Naive thymus-derived CD4-positive, alpha-beta T cell (primary cell): ENCODE results near the gene DUSP23. TPM values are rescaled to one million over a fixed set of nuclear protein-coding genes. Genes with fewer than 3 reads are reported as not detected.
A peak's percentile ranks its signal among the peaks of the same experiment; 100 is the strongest.

ENCODE experiments used
- ATAC-seq: fragments of 150-1000 bp; cut with Tn5 transposase; 2 replicates; pipeline ENCODE4 v1.10.0; 2021; ENCODE audit warnings: mild to moderate bottlenecking, moderate library complexity
- CTCF ChIA-PET: fragments of 350-600 bp; sonication (Branson Sonifier 250); formaldehyde crosslinking; loops from one replicate; lab custom pipeline; 2021; ENCODE audit warnings: antibody characterized with exemption; lab: Charles Lee
- POLR2A ChIA-PET: fragments of 350-600 bp; sonication (Branson Sonifier 250); formaldehyde crosslinking; loops from one replicate; lab custom pipeline; 2021; ENCODE audit warnings: antibody characterized with exemption, inconsistent platforms; lab: Charles Lee
- DNase-seq, 9 donors: peaks; one replicate each; pipeline versions ENCODE4 v3.0.0 to v3.0.0-alpha.2; 2020 to 2022; ENCODE audit warnings: mixed read lengths in 1 of 9
- H3K27ac ChIP-seq: one replicate; pipeline ENCODE4 v1.7.0; 2013; ENCODE audit warnings: mild to moderate bottlenecking, low read depth, low read length, moderate library complexity
- H3K27me3 ChIP-seq, 2 donors: one replicate each; pipeline ENCODE4 v1.7.0; 2013; ENCODE audit warnings: low read length in 2 of 2, mild to moderate bottlenecking in 2 of 2, moderate library complexity in 2 of 2; ENCODE audit not compliant: control insufficient read depth in 2 of 2, insufficient read depth in 2 of 2
- H3K36me3 ChIP-seq, 3 experiments: 1 replicate in 2 of 3; 2 replicates in 1 of 3; pipeline ENCODE4 v1.7.0; 2013; ENCODE audit warnings: low read length in 3 of 3, mild to moderate bottlenecking in 3 of 3, moderate library complexity in 1 of 3; ENCODE audit not compliant: insufficient read depth in 3 of 3, control insufficient read depth in 2 of 3
- H3K4me1 ChIP-seq, 2 donors: one replicate each; pipeline ENCODE4 v1.7.0; 2013; ENCODE audit warnings: low read length in 2 of 2, mild to moderate bottlenecking in 2 of 2, moderate library complexity in 1 of 2; ENCODE audit not compliant: control insufficient read depth in 2 of 2, insufficient read depth in 2 of 2
- H3K4me3 ChIP-seq: 2 replicates; pipeline ENCODE4 v1.7.0; 2013; ENCODE audit warnings: mild to moderate bottlenecking, low read length
- H3K9me3 ChIP-seq, 3 experiments: 1 replicate in 2 of 3; 2 replicates in 1 of 3; pipeline ENCODE4 v1.7.0; 2013; ENCODE audit warnings: low read length in 3 of 3; ENCODE audit not compliant: control insufficient read depth in 2 of 3
- H3K27ac Mint-ChIP-seq, 9 donors: one replicate each; pipeline ENCODE4 v1.8.0; 2020 to 2022; ENCODE audit warnings: mixed read lengths in 9 of 9, mild to moderate bottlenecking in 8 of 9, moderate library complexity in 5 of 9, inconsistent platforms in 2 of 9
- H3K27me3 Mint-ChIP-seq, 5 donors: one replicate each; pipeline ENCODE4 v1.8.0; 2021 to 2022; ENCODE audit warnings: mixed read lengths in 5 of 5, mild to moderate bottlenecking in 1 of 5
- H3K36me3 Mint-ChIP-seq, 5 donors: one replicate each; pipeline ENCODE4 v1.8.0; 2020 to 2022; ENCODE audit warnings: mixed read lengths in 5 of 5, mild to moderate bottlenecking in 3 of 5, inconsistent platforms in 1 of 5
- H3K4me1 Mint-ChIP-seq, 7 donors: one replicate each; pipeline ENCODE4 v1.8.0; 2020 to 2022; ENCODE audit warnings: mixed read lengths in 7 of 7, mild to moderate bottlenecking in 3 of 7, inconsistent platforms in 1 of 7
- H3K4me3 Mint-ChIP-seq, 10 donors: one replicate each; pipeline ENCODE4 v1.8.0; 2020 to 2022; ENCODE audit warnings: mild to moderate bottlenecking in 10 of 10, mixed read lengths in 10 of 10, moderate library complexity in 6 of 10, inconsistent platforms in 2 of 10
- H3K9me3 Mint-ChIP-seq, 11 donors: one replicate each; pipeline ENCODE4 v1.8.0; 2020 to 2022; ENCODE audit warnings: mixed read lengths in 11 of 11, mild to moderate bottlenecking in 4 of 11, inconsistent platforms in 1 of 11, moderate library complexity in 1 of 11
- intact Hi-C, 2 donors: fragments of 100-400 bp; cut with micrococcal nuclease; formaldehyde crosslinking; loops; one replicate each; pipeline ENCODE4 v1.15.1; 2023
- polyA plus RNA-seq, 2 donors: library from polyadenylated mRNA; unstranded; fragments of 300-500 nt; fragmentation: Illumina TruSeq; gene quantifications; one replicate each; pipeline ENCODE4 v1.2.3, GENCODE V29; 2021
- total RNA-seq, 6 experiments: library from RNA in 5 of 6; stranded (reverse) in 5 of 6; gene quantifications; 1 replicate in 5 of 6; 2 replicates in 1 of 6; pipeline ENCODE4 v1.2.3 and lab custom pipeline; 2021 to 2026

The DUSP23 gene
- total and polyA plus RNA-seq, 7 experiments from 2014 or later = 7.4 to 38.0 (median 13.9) TPM

DNA sequence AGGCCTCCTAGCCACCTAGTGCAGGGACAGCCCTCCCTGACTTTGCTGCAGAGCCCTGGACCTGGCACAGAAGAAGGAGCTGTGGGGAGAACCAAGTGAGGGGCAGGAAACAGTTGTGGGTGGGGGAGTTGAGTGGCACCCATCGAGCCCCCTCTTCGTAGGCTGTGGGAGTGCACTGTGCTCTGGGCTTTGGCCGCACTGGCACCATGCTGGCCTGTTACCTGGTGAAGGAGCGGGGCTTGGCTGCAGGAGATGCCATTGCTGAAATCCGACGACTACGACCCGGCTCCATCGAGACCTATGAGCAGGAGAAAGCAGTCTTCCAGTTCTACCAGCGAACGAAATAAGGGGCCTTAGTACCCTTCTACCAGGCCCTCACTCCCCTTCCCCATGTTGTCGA is 1.2 kb downstream of the DUSP23 start:
- Histone ChIP-seq H3K4me1 (peaks cover 6% of the 10 kb centered on the region in 2 donors), H3K27ac (no peak overlapping the region), H3K4me3 (no peak overlapping the region), H3K9me3 (no peaks in the 10 kb centered on the region), H3K36me3 (no peaks in the 10 kb centered on the region), H3K27me3 (no peaks in the 10 kb centered on the region)
- H3K27ac Mint-ChIP-seq = peak overlapping the region in 5 of 9 donors; percentile 76 to 93 (median 85)
- intact Hi-C loops = loop anchor here (2.0 to 5.0 kb wide), 5 partner anchors 17 to 481 kb away; partner anchors contain the start of genes DCAF8 (in 2 of the 2), IGSF8 (in 1 of the 2) and SLAMF8 (in 1 of the 2)
- peaks cover 0 to 8% (median 0%) of the 10 kb centered on the region in 5 donors for H3K27me3 Mint-ChIP-seq
- DNase-seq = peak in 1 of 9 donors; percentile 1
- H3K36me3 Mint-ChIP-seq = no peaks in the 10 kb centered on the region
- ATAC-seq = no peak
- ChIA-PET CTCF (interaction anchor here (0.7 to 1.7 kb wide), 3 partner anchors 17 to 141 kb away, joined by 3 to 5 read pairs (median 4); no protein-coding TSS in a partner anchor), POLR2A (no interaction called here)
- H3K4me3 Mint-ChIP-seq = peak overlapping the region in 9 of 10 donors; percentile 78 to 93 (median 85)
- H3K4me1 Mint-ChIP-seq = peaks cover 9 to 33% (median 28%) of the 10 kb centered on the region in 7 donors
- H3K9me3 Mint-ChIP-seq = no peaks in the 10 kb centered on the region

GRCh38 chr1:159783724-159784123 is 3.0 kb downstream of the DUSP23 start:
- Histone ChIP-seq H3K36me3 (no peaks in the 10 kb centered on the region), H3K9me3 (no peaks in the 10 kb centered on the region), H3K4me1 (peaks cover 6% of the 10 kb centered on the region in 2 donors), H3K4me3 (no peak overlapping the region), H3K27ac (no peak overlapping the region), H3K27me3 (no peaks in the 10 kb centered on the region)
- Mint-ChIP-seq H3K27ac (peak overlapping the region in 3 of 9 donors; percentile 12 to 22 (median 20)), H3K27me3 (peaks cover 0 to 2% (median 0%) of the 10 kb centered on the region in 5 donors), H3K9me3 (no peaks in the 10 kb centered on the region), H3K4me1 (peaks cover 9 to 28% (median 25%) of the 10 kb centered on the region in 7 donors), H3K4me3 (no peak overlapping the region), H3K36me3 (no peaks in the 10 kb centered on the region)
- ChIA-PET POLR2A (no interaction called here), CTCF (interaction anchor here (1.1 kb wide), 1 partner anchor 108 kb away, joined by 3 read pairs; no protein-coding TSS in a partner anchor)
- DNase-seq (no peak), ATAC-seq (no peak)
- intact Hi-C loops = loop anchor here (5.0 kb wide), 2 partner anchors 44 to 479 kb away; partner anchors contain the start of genes DCAF8 (in 1 of the 2) and SLAMF8 (in 1 of the 2)

- Mint-ChIP-seq H3K4me3 (no peak overlapping the region), H3K9me3 (no peaks in the 10 kb centered on the region), H3K27me3 (peaks cover 0 to 9% (median 6%) of the 10 kb centered on the region in 5 donors), H3K27ac (no peak overlapping the region), H3K36me3 (no peaks in the 10 kb centered on the region), H3K4me1 (peaks cover 1 to 10% (median 4%) of the 10 kb centered on the region in 7 donors)
- no peaks in the 10 kb centered on the region for H3K9me3 ChIP-seq
- no peak for ATAC-seq
- H3K27me3 ChIP-seq = no peaks in the 10 kb centered on the region
- H3K4me3 ChIP-seq = no peak overlapping the region
- intact Hi-C loops = no loop called here
- no peak for DNase-seq
- ChIA-PET CTCF (interaction anchor here (0.9 kb wide), 1 partner anchor 11 kb away, joined by 4 read pairs; no protein-coding TSS in a partner anchor), POLR2A (no interaction called here)
- no peak overlapping the region for H3K27ac ChIP-seq
- no peaks in the 10 kb centered on the region for H3K4me1 ChIP-seq
- H3K36me3 ChIP-seq = no peaks in the 10 kb centered on the region
Observed at GRCh38 chr1:159786465-159786864, 5.7 kb downstream of the DUSP23 start.

DNA sequence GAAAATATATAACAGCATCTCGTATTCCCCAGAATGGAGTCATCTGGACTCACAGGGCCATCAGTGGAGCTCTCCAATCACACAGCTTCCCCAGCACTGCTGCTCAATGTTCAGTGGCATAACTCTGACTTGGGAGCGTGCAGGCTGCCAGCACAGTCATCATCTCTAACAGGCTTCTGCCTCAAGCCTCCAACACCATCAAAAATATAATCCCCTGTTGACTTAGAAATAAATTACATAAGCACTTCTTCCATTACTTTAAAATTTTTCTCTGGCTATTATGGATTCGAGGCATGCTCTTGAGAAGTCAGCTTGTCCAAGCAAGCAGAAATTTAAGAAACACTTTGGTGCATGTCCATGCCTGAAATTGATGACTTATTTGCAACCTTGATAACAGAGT is 6.2 kb downstream of the DUSP23 start:
- H3K4me3 Mint-ChIP-seq = no peak overlapping the region
- ChIA-PET POLR2A (interaction anchor here (1.2 kb wide), 1 partner anchor 139 kb away, joined by 6 read pairs; the partner anchor contains the start of gene TAGLN2), CTCF (interaction anchor here (0.9 kb wide), 1 partner anchor 11 kb away, joined by 4 read pairs; no protein-coding TSS in a partner anchor)
- no peak for DNase-seq
- Histone ChIP-seq H3K27me3 (no peaks in the 10 kb centered on the region), H3K36me3 (no peaks in the 10 kb centered on the region), H3K4me3 (no peak overlapping the region), H3K27ac (no peak overlapping the region), H3K4me1 (no peaks in the 10 kb centered on the region), H3K9me3 (no peaks in the 10 kb centered on the region)
- peaks cover 0 to 11% (median 9%) of the 10 kb centered on the region in 5 donors for H3K27me3 Mint-ChIP-seq
- H3K9me3 Mint-ChIP-seq = no peaks in the 10 kb centered on the region
- peaks cover 0 to 7% (median 0%) of the 10 kb centered on the region in 7 donors for H3K4me1 Mint-ChIP-seq
- no peaks in the 10 kb centered on the region for H3K36me3 Mint-ChIP-seq
- no peak for ATAC-seq
- intact Hi-C loops = no loop called here
- no peak overlapping the region for H3K27ac Mint-ChIP-seq

DNA sequence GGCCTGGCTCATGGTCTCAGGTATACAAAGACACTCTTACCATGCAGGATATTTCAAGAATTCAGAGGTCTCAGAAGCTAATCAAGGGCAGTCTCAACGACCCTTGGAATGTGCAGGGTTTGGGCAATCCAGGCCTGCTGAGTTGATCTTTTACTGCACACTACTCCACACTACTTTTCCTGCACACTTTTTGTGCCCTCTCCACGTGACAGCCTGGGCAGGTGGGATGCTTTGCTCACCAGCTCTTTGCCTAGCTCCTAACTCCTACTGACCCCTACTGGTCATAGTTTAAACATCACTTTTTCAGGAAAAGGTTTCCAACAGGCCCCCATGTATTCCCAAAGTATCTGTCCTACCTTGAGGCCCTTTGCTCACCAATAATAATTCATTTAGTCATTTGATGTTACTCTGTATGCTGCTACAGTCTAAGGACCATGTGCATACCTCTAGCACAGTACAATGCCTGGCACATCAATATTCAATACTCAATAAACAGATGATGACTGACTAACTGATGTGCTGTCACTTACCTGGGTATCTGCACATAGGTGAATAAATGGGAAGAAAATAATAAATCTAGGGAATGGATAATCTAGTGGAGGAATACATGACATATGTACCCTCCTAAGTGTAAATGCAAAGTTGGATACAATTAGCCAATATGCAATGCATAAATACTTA is 9.6 kb downstream of the DUSP23 start:
- ATAC-seq (peak; percentile 52), DNase-seq (peak in 2 of 9 donors; percentile 2 to 16)
- intact Hi-C loops = loop anchor here in 1 of 2 donors (1.0 to 10.0 kb wide), 4 partner anchors 10 to 656 kb away; partner anchors contain the start of gene DUSP23
- H3K4me1 Mint-ChIP-seq = peaks cover 0 to 5% (median 0%) of the 10 kb centered on the region in 7 donors
- no peaks in the 10 kb centered on the region for H3K36me3 ChIP-seq
- H3K27ac Mint-ChIP-seq = no peak overlapping the region
- no peaks in the 10 kb centered on the region for H3K27me3 ChIP-seq
- CTCF ChIA-PET = interaction anchor here (0.6 to 1.6 kb wide), 6 partner anchors 9 to 122 kb away, joined by 3 to 6 read pairs (median 4); partner anchors contain the start of gene DUSP23
- H3K9me3 ChIP-seq = no peaks in the 10 kb centered on the region
- no peaks in the 10 kb centered on the region for H3K9me3 Mint-ChIP-seq
- H3K4me1 ChIP-seq = no peaks in the 10 kb centered on the region
- peaks cover 12 to 20% (median 16%) of the 10 kb centered on the region in 5 donors for H3K27me3 Mint-ChIP-seq
- POLR2A ChIA-PET = no interaction called here
- no peak overlapping the region for H3K4me3 ChIP-seq
- H3K36me3 Mint-ChIP-seq = no peaks in the 10 kb centered on the region
- H3K4me3 Mint-ChIP-seq = no peak overlapping the region
- H3K27ac ChIP-seq = no peak overlapping the region

GRCh38 chr1:159791031-159791430 is 10.3 kb downstream of the DUSP23 start:
- DNase-seq (no peak), ATAC-seq (no peak)
- Mint-ChIP-seq H3K36me3 (no peaks in the 10 kb centered on the region), H3K4me3 (no peak overlapping the region), H3K9me3 (no peaks in the 10 kb centered on the region), H3K4me1 (peaks cover 0 to 1% (median 0%) of the 10 kb centered on the region in 7 donors), H3K27me3 (peaks cover 12 to 20% (median 16%) of the 10 kb centered on the region in 5 donors), H3K27ac (no peak overlapping the region)
- Histone ChIP-seq H3K27me3 (no peaks in the 10 kb centered on the region), H3K4me1 (no peaks in the 10 kb centered on the region), H3K27ac (no peak overlapping the region), H3K9me3 (no peaks in the 10 kb centered on the region), H3K36me3 (no peaks in the 10 kb centered on the region), H3K4me3 (no peak overlapping the region)
- intact Hi-C loops = loop anchor here in 1 of 2 donors (10.0 kb wide), 3 partner anchors 584 to 656 kb away; no protein-coding TSS in a partner anchor
- ChIA-PET CTCF (no interaction called here), POLR2A (no interaction called here)
